NCI-H2196 treated with DMSO at 0.1 percent for 48 hours (cell line): ENCODE data around the gene PPM1H.
A peak's percentile ranks its signal among the peaks of the same experiment; 100 is the strongest.

Experiments
- DNase-seq: peaks from one replicate; lab custom pipeline; 2025; ENCODE audit not compliant: unreplicated experiment; lab: John Stamatoyannopoulos, UW

PPM1H gene

DNA sequence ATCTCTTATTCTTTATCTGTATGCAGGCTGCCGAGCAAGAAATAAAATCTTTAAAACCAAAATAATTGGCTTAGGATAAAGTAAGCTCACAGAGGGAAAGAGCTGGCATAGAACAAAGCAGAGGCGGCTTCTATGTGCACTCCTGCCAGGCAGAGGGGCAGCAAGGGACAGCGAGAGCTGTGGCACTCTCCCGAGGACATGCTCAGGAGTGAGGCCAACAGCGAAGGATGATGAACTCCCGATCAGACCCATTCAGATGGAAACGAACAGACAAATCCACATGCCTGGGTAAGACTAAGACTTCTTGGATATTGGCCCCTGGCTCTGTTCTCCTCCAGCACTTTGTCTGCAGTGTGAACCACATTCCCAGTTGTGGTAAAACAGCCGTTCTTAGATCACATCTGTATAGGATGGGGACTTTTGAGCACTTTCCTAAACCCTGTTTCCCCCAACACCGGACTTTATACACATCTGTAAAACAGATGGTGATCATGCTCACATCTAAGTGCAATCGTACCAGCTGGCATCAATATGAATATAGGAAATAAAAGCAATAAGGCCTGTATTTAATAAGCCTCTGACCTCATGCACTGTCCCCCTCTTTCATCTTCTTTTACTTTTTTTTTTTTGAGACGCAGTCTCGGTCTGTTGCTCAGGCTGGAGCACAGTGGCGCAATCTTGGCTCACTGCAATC, 134.1 kb downstream of the PPM1H start:
- no peak for DNase-seq

DNA sequence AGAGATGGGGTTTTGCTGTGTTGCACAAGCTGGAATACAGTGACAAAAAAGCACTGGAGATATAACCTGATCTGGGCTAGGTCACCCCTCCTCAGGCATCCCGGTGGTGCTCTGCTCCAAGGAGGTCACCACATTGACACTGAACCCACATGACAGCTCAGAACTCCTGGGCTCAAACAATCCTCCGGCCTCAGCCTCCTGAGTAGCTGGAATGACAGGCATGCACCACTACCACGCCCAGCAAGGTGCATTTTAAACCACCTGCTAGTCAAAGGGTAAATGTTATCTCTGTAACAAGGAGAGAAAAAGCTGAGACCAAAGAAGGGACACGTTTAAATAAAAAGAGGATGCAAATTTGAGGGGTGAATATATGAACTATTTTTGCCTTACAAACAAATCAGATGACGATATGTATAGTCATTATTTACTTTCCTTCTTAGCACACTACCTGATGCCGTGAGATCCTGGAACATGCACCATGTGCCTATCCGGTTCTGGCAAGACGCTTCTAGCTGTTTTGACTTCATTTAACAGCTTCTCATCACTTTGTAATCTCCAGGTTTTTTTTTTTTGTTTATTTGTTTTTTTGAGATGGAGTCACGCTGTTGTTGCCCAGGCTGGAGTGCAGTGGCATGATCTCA, 135.1 kb downstream of the PPM1H start:
- no peak for DNase-seq

DNA sequence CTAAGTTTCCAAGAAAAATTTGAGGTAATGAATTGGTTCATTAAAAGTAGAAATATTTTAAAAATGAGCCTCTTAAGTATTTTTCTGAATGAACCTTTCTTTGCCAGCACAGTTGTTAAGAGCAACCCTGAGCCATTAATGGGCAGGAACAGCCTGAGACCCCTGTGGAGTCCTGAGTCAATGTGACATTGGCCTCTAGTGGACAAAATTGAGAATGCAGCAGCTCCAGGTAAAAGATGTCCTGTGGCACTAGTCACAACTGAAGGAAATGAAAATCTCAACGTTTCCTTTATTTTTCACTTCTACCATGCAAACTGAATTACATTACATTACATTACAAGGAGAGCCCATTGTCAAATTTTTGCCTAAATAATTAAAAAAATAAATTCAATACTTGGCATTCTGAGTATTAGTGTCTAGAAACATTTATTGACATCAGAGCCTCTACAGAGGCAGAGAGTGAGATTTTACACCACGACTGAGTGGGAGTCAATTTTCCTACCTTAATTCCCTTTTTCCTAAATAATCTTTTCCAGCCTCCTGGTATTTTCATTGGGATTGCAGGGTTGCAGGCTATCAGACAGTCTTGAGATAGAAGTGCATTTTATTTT, 135.7 kb downstream of the PPM1H start:
- no peak for DNase-seq

DNA sequence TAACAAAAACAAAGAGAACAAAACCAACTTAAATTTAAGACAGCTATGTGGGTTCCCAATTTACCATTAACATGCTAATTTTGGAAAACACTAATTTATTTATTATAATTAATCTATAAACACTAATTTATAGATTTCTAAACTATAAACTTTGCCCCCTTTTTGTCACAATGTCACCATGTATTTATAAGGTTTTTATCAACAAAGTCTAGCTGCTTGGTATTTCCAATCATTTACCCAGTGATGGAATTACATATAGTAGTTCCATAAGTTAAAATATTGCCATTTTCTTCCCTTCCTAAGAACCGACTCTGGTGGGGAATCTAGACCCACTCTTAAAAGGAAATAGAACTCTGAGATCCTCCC, 140.7 kb downstream of the PPM1H start:
- no peak for DNase-seq

- DNase-seq = peak; percentile 56
These were observed 141.4 kb downstream of the PPM1H start for GRCh38 chr12:62793256-62794217.

GRCh38 chr12:62792236-62792870, 142.6 kb downstream of the PPM1H start:
- DNase-seq = no peak

DNA sequence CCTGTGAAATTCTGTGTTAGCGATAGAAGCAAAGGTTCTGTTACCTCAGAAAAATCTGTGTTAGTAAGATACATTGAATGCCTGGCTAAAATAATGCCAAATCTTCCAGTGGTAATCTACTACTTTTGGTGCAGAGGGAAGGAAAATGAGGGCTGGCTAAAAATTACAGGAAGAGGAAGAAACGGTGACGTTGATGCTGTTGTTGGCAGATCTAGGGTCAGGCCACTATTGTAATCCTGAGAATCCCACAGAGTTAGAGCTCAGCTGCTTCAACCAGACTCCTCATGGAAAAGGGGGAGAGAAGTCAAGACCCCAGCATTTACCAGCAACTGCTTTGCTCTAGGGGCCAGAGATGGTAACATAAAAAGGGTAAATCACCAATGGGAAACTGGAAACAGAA, 145.1 kb downstream of the PPM1H start:
- no peak for DNase-seq

DNA sequence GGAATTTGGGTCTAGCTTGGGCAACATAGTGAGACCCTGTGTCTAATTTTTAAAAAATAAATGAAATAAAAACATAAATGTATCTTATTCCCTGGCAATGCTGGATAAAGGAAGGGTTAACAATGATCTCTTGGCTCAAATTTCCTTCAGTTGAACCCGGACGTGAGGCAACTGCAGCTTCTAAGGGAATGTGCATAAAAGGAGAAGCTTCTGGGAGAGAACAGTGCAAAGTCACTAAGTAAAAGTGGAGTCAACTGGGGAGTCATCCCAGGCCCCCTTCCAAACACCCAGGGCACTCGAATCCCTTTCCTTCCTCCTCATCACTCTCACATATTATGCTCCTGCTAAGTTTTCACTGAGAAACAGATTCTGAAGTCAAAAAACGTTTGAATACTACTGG, 147.3 kb downstream of the PPM1H start:
- DNase-seq = no peak

DNA sequence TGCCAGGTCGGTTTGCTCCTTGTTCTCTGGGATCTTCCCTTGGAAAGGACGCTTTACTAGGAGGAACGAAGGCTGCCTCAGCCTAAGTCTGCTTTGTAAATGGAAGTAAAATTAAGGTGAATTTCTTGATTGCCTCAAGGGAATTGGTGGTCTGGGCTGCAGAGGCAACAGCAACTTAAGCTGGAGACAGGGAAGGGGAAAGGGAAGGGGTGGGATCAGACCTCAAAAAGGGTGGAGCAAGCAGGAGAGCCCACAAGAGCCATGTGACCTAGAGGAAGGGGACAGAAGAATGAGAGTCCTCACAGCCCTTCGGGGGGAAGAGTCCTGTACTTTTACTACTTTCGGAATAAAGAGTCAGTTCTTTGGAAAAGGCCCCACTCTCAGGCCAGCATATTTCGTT, 147.9 kb downstream of the PPM1H start:
- no peak for DNase-seq

GRCh38 chr12:62785941-62786559, 148.9 kb downstream of the PPM1H start:
- no peak for DNase-seq

DNA sequence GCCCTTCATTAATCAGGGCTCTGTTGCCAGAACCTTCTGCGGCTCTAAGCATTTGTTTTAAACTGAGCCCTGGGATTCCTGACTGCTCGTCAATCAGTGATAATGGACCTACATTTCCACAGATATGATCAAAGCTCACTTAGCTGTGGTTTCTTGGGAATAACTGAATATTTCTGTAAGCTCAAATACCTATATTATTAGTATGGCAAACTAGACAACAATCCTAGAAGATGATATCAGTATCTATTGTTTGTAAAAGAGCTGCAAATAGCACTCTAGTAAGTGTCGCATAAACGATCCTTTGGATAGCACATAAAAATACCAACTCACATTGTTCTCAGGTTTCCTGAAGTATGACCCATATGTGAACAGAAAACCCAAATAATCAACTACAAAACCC, 150.4 kb downstream of the PPM1H start:
- no peak for DNase-seq

- DNase-seq = no peak
These were observed 151.1 kb downstream of the PPM1H start for GRCh38 chr12:62783881-62784280.

GRCh38 chr12:62781136-62781880, 153.6 kb downstream of the PPM1H start:
- no peak for DNase-seq

DNA sequence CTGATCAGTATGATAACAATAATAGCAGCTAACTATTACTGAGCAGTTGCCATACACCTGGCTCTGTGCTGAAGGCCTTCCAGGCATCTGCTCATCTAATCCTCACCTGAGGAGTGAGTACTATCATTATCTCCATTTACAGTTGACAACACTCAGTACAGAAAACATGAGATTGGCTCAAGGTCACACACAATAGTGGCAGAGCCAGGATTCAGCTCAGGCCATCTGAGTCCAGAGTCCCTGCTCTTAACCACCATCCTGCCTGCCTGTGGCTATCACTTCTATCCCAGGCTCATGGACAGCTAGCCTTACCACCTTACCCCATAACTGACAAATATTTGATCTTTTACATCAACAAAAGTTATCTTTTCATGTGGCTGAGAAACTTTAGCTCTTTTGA, 155.5 kb downstream of the PPM1H start:
- DNase-seq = no peak

DNA sequence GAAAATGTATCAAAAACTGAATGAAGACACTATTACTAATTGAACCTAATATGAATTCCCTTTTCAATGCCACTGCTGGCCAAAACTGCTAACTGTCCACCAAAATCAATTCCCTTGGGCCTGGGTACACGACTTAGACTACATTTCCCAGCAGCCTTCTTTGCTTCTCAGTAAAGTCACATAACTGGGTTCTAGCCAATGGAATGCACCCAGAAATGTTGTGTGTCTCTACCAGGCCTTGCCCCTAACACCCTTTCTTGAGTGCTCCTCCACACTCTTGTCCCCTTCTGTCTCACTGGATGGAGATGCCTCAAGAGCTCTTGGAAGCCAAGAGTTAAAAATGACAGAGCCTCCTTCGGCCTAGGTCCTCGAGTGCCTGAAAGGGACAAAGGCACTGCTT, 156.8 kb downstream of the PPM1H start:
- no peak for DNase-seq

DNA sequence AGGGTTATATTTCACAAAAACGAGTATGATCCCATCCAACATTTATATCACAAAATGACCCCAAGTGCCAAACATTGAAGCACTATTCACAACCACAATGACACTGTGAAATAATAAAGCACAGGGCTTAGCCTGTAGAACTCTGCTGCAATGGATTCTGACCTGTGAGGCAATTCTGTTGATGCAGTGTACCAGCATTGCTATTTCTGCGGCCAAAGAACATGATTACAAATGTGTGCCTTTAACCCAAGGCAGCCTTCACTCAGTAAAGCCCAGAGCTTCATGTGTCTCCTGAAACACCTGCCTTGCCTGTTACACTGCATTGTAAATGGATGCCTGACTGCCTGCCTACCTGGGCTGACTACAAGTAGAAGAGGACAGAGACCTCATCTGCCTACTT, 158.0 kb downstream of the PPM1H start:
- no peak for DNase-seq

DNA sequence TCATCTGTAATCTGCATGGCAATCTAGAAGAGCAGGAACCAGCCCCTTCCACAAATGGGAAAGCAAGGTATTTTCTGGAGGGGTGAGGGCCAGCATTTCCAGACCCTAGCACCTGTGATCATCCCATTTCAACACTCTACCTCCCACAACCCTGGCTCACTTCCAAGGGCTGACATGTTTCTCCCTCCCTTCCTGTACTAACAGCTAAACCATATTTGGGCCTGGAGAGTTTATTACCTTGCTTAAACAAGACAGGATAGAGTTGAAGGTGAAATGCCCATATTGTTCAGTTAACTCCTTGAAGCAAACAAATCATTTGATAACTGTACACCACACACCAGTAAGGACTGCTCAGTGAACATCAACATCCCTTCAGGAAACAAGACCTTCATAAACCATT, 158.4 kb downstream of the PPM1H start:
- no peak for DNase-seq

DNA sequence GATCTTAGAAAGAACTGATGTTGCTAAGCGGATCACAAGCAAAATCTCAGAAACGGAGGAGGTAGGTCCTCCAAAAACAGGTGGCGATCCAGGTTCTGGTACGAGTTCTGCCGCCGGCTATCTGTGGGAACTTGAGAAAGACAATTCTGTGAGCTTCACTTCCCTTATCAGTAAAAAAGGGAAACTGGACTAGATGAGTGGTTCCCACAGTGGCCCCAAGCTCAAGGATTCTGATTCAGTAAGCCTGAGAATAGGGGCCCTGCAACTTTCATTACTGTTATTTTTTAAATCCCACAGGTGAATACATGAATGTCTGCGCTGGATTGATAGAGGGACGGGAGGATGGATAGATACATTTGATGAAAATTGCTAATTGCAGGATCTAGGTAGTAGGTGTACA, 160.2 kb downstream of the PPM1H start:
- no peak for DNase-seq

- no peak for DNase-seq
These were observed 162.5 kb downstream of the PPM1H start for GRCh38 chr12:62772416-62772955.

GRCh38 chr12:62771828-62772227, 163.1 kb downstream of the PPM1H start:
- no peak for DNase-seq
